ENCODE data around the gene SLC8A1.

GRCh38 chr2:40126006-40126405 is 325.9 kb downstream of the SLC8A1 start:
- no peak for TF ChIP-seq POLR2AphosphoS5 (IDR thresholded peaks at IDR 0.05)
- TF ChIP-seq CTCF (IDR thresholded peaks at IDR 0.05) = no peak
- TF ChIP-seq POLR2A (IDR thresholded peaks at IDR 0.05) = no peak
